DOHH2 (cell line): ENCODE measurements around the gene AK1.
A peak's percentile ranks its signal among the peaks of the same experiment; 100 is the strongest.

Source experiments
- H3F3A ChIP-seq: fragments of 200-600 bp; sonication (generic), shearing (Covaris generic); 2 replicates; pipeline ENCODE4 v1.6.0; 2016; ENCODE audit warnings: antibody characterized with exemption, mild to moderate bottlenecking; ENCODE audit not compliant: control insufficient read depth, insufficient read depth
- H3K27ac ChIP-seq: fragments of 200-600 bp; sonication (generic); 2 replicates; pipeline ENCODE4 v1.5.1; 2014; ENCODE audit warnings: low read depth, mild to moderate bottlenecking, low read length, moderate library complexity
- H3K27me3 ChIP-seq: fragments of 200-600 bp; sonication (generic); 2 replicates; pipeline ENCODE4 v1.6.1; 2014; ENCODE audit warnings: mild to moderate bottlenecking, low read length, mixed read lengths; ENCODE audit not compliant: control insufficient read depth
- H3K36me3 ChIP-seq: fragments of 200-600 bp; sonication (generic); 2 replicates; pipeline ENCODE4 v1.6.1; 2014; ENCODE audit warnings: mild to moderate bottlenecking, low read length, moderate library complexity, mixed read lengths; ENCODE audit not compliant: control insufficient read depth
- H3K4me1 ChIP-seq: fragments of 200-600 bp; sonication (generic); 2 replicates; pipeline ENCODE4 v1.6.1; 2014; ENCODE audit warnings: mild to moderate bottlenecking, low read length, mixed read lengths; ENCODE audit not compliant: control insufficient read depth
- H3K4me2 ChIP-seq: fragments of 200-600 bp; sonication (generic); 2 replicates; pipeline ENCODE4 v1.6.0; 2014; ENCODE audit warnings: mild to moderate bottlenecking, low read length, moderate library complexity
- H3K4me3 ChIP-seq: fragments of 200-600 bp; sonication (generic); 2 replicates; pipeline ENCODE4 v1.5.1; 2014; ENCODE audit warnings: mild to moderate bottlenecking, low read length, mixed read lengths
- H3K79me2 ChIP-seq: fragments of 200-600 bp; sonication (generic); 2 replicates; pipeline ENCODE4 v1.6.1; 2014; ENCODE audit warnings: mild to moderate bottlenecking, low read length, mixed read lengths; ENCODE audit not compliant: control insufficient read depth
- H3K9me2 ChIP-seq: fragments of 200-600 bp; sonication (generic); replicated peaks from 2 replicates; pipeline ENCODE4 v1.6.1; 2014; ENCODE audit warnings: mild to moderate bottlenecking, low read length, mixed read lengths; ENCODE audit not compliant: control insufficient read depth
- H3K9me3 ChIP-seq: fragments of 200-600 bp; sonication (generic); 2 replicates; pipeline ENCODE4 v1.6.1; 2014; ENCODE audit warnings: antibody characterized with exemption, low read length, mixed read lengths; ENCODE audit not compliant: control insufficient read depth, insufficient read depth
- H4K20me1 ChIP-seq: fragments of 200-600 bp; sonication (generic); 2 replicates; pipeline ENCODE4 v1.6.0; 2014; ENCODE audit warnings: low read depth, mild to moderate bottlenecking, antibody characterized with exemption, low read length, moderate library complexity; ENCODE audit not compliant: control insufficient read depth, insufficient read depth
- EZH2phosphoT487 ChIP-seq: fragments of 200-600 bp; sonication (generic); IDR thresholded peaks from 2 replicates; pipeline ENCODE4 v1.6.1; 2017; ENCODE audit warnings: borderline replicate concordance, mild to moderate bottlenecking, antibody characterized with exemption, low read length, moderate library complexity, mixed read lengths
- TF ChIP-seq, protein P1 (sequence below): fragments of 200-600 bp; sonication (generic); IDR thresholded peaks from one replicate; pipeline ENCODE4 v1.5.1; 2014; ENCODE audit warnings: antibody characterized with exemption, mild to moderate bottlenecking, low read depth, low read length; ENCODE audit not compliant: poor library complexity, severe bottlenecking

Gene AK1

DNA sequence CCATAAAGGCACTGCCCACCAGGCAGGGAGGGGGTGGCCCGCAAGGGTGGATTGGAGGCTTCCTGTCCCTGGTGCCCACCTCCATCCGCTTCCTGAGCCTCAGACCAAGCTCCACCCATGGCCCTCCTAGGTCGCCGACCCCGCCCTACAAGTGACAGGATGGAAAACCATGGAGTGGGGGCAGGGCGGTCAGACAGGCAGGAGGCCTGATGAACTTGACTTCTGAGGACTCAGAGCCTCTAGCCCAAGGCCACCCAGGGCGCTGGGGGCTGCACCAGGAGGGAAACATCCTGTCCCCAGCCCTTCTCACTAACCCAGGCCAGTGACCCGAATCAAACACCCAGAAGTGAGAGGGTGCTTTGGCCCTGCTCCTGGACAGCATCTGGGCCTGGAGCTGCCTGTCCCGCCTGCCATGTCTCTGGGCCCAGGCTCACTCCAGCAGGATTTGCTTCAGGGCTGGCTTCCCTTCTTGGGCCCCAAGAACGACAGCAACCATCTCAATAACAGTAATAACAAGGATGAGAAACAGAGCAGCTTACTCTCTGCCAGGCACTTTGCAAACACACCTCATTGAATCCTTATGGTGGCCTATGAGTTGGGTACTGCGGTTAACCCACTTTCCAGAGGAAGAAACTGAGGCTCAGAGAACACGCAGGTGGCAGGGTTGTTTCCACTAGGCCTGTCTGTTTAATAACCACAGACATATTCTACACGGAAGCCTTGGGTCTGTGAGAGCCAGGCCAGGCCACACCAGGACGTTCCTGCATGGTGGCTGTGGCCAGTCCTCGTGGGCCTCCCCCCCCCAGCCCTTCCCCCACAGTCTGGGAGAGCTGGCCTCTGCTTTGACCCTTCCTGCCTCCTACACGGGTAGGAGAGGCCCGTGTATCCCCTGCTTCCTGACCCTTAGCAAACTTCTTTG lies 26.3 kb upstream of the AK1 start:
- Histone ChIP-seq H3K27ac (peak overlapping the region; percentile 93), H3K36me3 (peaks cover 30% of the 10 kb centered on the region), H3K4me1 (peaks cover 78% of the 10 kb centered on the region)

DNA sequence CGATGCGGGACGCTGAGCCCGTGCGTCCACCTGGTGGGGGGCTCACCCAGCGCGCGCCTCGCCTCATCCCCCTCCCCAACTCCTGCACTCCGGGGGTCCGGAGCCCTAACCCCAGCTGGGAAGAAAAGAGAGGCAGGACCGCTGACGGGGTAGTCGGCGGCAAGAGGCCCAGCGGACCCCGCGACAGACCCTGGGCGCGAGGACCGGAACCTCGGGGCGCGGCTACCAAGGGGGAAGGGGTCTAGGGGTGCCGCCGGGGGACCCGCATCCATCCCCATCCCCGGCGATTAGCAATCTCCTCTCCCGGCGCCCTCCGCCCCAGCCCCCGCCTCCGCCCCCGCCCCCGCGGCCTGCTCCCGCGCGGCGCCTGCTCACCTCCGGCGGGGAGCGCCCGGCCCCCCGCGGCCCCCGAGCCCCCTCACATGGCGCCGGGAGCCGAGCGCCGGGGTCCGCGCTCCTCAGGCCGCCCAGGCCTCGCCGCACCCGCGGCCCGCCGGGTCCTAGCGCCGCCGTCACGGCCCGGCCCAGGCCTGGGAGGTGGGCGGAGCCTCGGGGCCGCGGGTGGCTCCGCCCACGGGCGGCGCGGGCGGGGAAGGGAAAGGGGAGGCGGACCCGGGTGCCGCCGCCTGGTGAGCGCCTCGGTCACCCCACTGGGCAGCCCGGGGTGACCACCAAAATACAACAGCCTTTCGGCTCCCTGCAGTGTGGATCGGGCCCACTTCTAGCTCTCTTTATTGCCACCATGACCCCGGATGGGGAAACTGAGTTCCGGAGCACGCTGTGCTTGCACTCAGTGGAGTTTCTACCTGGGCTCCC lies 21.9 kb upstream of the AK1 start, which contains the start of gene ST6GALNAC6:
Gene ST6GALNAC6, minus strand, starts transcription at position 476 of the 816 bp plus-strand sequence. CDS start 1,622 bp downstream, outside the sequence.
- no peak for TF ChIP-seq EZH2phosphoT487
- H3K27me3 ChIP-seq: no peaks in the 10 kb centered on the region
- H3K36me3 ChIP-seq: peaks cover 30% of the 10 kb centered on the region
- H3K27ac ChIP-seq: peak within 1 kb of the TSS; percentile 54
- H3K4me2 ChIP-seq: peak within 1 kb of the TSS; percentile 85
- H3K4me1 ChIP-seq: peaks cover 64% of the 10 kb centered on the region
- H3F3A ChIP-seq: peaks cover 15% of the 10 kb centered on the region
- peak within 1 kb of the TSS; percentile 86 for H3K4me3 ChIP-seq
- H3K9me3 ChIP-seq: no peaks in the 10 kb centered on the region
- H3K79me2 ChIP-seq: peaks cover 19% of the 10 kb centered on the region
- H4K20me1 ChIP-seq: no peaks in the 10 kb centered on the region
- no peaks in the 10 kb centered on the region for H3K9me2 ChIP-seq

More for the DNA sequence above, 26.3 kb upstream of the AK1 start:
- H3K79me2 ChIP-seq: peaks cover 3% of the 10 kb centered on the region
- H3K4me2 ChIP-seq: peak overlapping the region; percentile 81
- H4K20me1 ChIP-seq: no peaks in the 10 kb centered on the region
- TF ChIP-seq, protein P1, sequence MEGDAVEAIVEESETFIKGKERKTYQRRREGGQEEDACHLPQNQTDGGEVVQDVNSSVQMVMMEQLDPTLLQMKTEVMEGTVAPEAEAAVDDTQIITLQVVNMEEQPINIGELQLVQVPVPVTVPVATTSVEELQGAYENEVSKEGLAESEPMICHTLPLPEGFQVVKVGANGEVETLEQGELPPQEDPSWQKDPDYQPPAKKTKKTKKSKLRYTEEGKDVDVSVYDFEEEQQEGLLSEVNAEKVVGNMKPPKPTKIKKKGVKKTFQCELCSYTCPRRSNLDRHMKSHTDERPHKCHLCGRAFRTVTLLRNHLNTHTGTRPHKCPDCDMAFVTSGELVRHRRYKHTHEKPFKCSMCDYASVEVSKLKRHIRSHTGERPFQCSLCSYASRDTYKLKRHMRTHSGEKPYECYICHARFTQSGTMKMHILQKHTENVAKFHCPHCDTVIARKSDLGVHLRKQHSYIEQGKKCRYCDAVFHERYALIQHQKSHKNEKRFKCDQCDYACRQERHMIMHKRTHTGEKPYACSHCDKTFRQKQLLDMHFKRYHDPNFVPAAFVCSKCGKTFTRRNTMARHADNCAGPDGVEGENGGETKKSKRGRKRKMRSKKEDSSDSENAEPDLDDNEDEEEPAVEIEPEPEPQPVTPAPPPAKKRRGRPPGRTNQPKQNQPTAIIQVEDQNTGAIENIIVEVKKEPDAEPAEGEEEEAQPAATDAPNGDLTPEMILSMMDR: no peak
- TF ChIP-seq EZH2phosphoT487: no peak
- H3K9me3 ChIP-seq: no peaks in the 10 kb centered on the region
- H3K4me3 ChIP-seq: peak overlapping the region; percentile 59
- no peaks in the 10 kb centered on the region for H3K27me3 ChIP-seq
- H3K9me2 ChIP-seq: no peaks in the 10 kb centered on the region
- peaks cover 33% of the 10 kb centered on the region for H3F3A ChIP-seq

DNA sequence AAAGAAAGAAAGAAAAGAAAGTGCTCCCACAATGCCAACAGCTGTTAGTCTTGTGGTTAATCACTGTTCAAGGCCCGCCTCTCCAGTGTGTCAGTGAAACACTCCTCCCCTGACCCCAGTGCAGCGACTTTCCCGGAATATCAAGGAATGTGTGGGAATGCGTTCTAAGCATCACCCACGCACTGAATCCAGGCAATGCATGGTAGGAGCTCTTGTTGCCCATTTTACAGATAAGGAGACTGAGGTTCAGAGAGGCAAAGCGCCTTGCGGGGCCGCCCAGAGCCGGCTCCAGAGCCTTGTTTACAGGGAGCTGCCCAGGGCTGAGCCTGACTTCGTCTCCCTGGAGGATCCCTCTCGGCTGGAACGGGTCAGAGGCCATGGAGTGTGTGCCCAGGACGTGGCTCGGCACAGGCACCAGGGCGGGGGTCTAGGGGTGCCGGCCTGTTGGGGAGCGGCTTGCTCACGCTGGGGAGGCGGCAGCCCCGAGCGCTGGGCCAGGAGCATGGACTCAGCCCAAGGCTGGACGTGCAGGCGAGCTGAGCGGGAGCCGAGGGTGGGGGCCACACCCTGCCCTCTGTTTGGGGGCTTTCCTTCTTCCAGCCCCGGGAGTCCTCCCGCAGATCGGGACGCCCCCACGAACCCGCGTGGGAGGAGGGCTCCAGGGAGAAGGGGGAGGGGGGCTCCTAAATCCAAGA lies 21.1 kb upstream of the AK1 start:
- no peaks in the 10 kb centered on the region for H4K20me1 ChIP-seq

More for the DNA sequence above, 21.1 kb upstream of the AK1 start:
- TF ChIP-seq, protein P1: no peak
- TF ChIP-seq EZH2phosphoT487: no peak
- Histone ChIP-seq H3K36me3 (peaks cover 35% of the 10 kb centered on the region), H3K9me3 (no peaks in the 10 kb centered on the region), H3F3A (peaks cover 9% of the 10 kb centered on the region), H3K4me3 (peak overlapping the region; percentile 86), H3K9me2 (no peaks in the 10 kb centered on the region), H3K4me1 (peaks cover 57% of the 10 kb centered on the region), H3K27ac (peak overlapping the region; percentile 12; the same call in 1 of the 2 replicates), H3K79me2 (peaks cover 19% of the 10 kb centered on the region), H3K4me2 (peak overlapping the region; percentile 85), H3K27me3 (no peaks in the 10 kb centered on the region)
